Neural cell (in vitro differentiated cells): Measurements from ENCODE around the gene GON7. TPM values are rescaled to one million over a fixed set of nuclear protein-coding genes. Genes with fewer than 3 reads are reported as not detected.

ENCODE experiments used
- H2AFZ ChIP-seq: fragments of 200-600, 300-800 bp; sonication (generic), shearing (Covaris generic); 2 replicates; pipeline ENCODE4 v1.6.0; 2014; ENCODE audit warnings: low read depth, mild to moderate bottlenecking, antibody characterized with exemption, low read length, moderate library complexity
- H3F3A ChIP-seq: fragments of 200-600 bp; shearing (Covaris generic); 2 replicates; pipeline ENCODE4 v1.6.1; 2016; ENCODE audit warnings: mild to moderate bottlenecking, moderate library complexity, mixed read lengths, antibody characterized with exemption, low read length; ENCODE audit not compliant: insufficient read depth, poor library complexity, severe bottlenecking
- H3K27ac ChIP-seq: fragments of 200-600, 300-800 bp; sonication (generic), shearing (Covaris generic); 2 replicates; pipeline ENCODE4 v1.5.1; 2014; ENCODE audit warnings: mild to moderate bottlenecking, low read length, moderate library complexity
- H3K27me3 ChIP-seq: fragments of 300-800, 200-600 bp; sonication (generic), shearing (Covaris generic); 2 replicates; pipeline ENCODE4 v1.6.0; 2014; ENCODE audit warnings: mild to moderate bottlenecking, low read depth, low read length, moderate library complexity; ENCODE audit not compliant: insufficient read depth
- H3K36me3 ChIP-seq: fragments of 300-800, 200-600 bp; sonication (generic), shearing (Covaris generic); 2 replicates; pipeline ENCODE4 v1.5.1; 2014; ENCODE audit warnings: mild to moderate bottlenecking, antibody characterized with exemption, low read length, moderate library complexity; ENCODE audit not compliant: insufficient read depth
- H3K4me2 ChIP-seq: fragments of 300-800, 200-600 bp; sonication (generic), shearing (Covaris generic); 2 replicates; pipeline ENCODE4 v1.6.0; 2014; ENCODE audit warnings: mild to moderate bottlenecking, low read length
- H3K4me3 ChIP-seq: fragments of 300-800, 200-600 bp; sonication (generic), shearing (Covaris generic); 2 replicates; pipeline ENCODE4 v1.5.1; 2014; ENCODE audit warnings: mild to moderate bottlenecking, low read length, moderate library complexity
- H3K79me2 ChIP-seq: fragments of 200-600 bp; shearing (Covaris generic); replicated peaks from 2 replicates; pipeline ENCODE4 v1.6.0; 2014; ENCODE audit warnings: mild to moderate bottlenecking, low read length, moderate library complexity; ENCODE audit not compliant: insufficient read depth
- H3K9ac ChIP-seq: fragments of 300-800, 200-600 bp; sonication (generic), shearing (Covaris generic); 2 replicates; pipeline ENCODE4 v1.6.1; 2016; ENCODE audit warnings: mild to moderate bottlenecking, low read length, mixed read lengths
- H3K9me2 ChIP-seq: fragments of 200-600 bp; shearing (Covaris generic); 2 replicates; pipeline ENCODE4 v1.6.1; 2016; ENCODE audit warnings: mild to moderate bottlenecking, low read length, mixed read lengths; ENCODE audit not compliant: insufficient read depth
- H3K9me3 ChIP-seq: fragments of 200-600, 300-800 bp; sonication (generic), shearing (Covaris generic); 2 replicates; pipeline ENCODE4 v1.6.1; 2016; ENCODE audit warnings: mild to moderate bottlenecking, mixed run types, low read length, moderate library complexity, mixed read lengths
- H4K20me1 ChIP-seq: fragments of 200-600 bp; shearing (Covaris generic); 2 replicates; pipeline ENCODE4 v1.6.1; 2016; ENCODE audit warnings: mild to moderate bottlenecking, mixed run types; ENCODE audit not compliant: insufficient read depth
- CTCF ChIP-seq: fragments of 450-650 bp; IDR thresholded peaks from 2 replicates; pipeline ENCODE4 v1.5.1; 2014; ENCODE audit warnings: antibody characterized with exemption, mild to moderate bottlenecking, moderate library complexity; ENCODE audit not compliant: poor library complexity, severe bottlenecking
- EP300 ChIP-seq: fragments of 450-650 bp; conservative IDR thresholded peaks from 2 replicates; pipeline ENCODE4 v1.6.1; 2014; ENCODE audit warnings: antibody characterized with exemption, mild to moderate bottlenecking, moderate library complexity; ENCODE audit not compliant: poor library complexity, severe bottlenecking
- EZH2 ChIP-seq: fragments of 200-600, 300-800 bp; shearing (Covaris generic), sonication (generic); IDR thresholded peaks from 2 replicates; pipeline ENCODE4 v1.6.1; 2014; ENCODE audit warnings: antibody characterized with exemption, low read length, borderline replicate concordance, mild to moderate bottlenecking; ENCODE audit not compliant: insufficient read depth, poor library complexity, severe bottlenecking
- MXI1 ChIP-seq: fragments of 450-650 bp; conservative IDR thresholded peaks from 2 replicates; pipeline ENCODE4 v1.6.1; 2014; ENCODE audit warnings: antibody characterized with exemption, mild to moderate bottlenecking; ENCODE audit not compliant: poor library complexity, severe bottlenecking
- POLR2AphosphoS5 ChIP-seq: IDR thresholded peaks from 2 replicates; pipeline ENCODE4 v1.6.1; 2012
- RAD21 ChIP-seq: fragments of 450-650 bp; conservative IDR thresholded peaks from 2 replicates; pipeline ENCODE4 v1.6.1; 2014; ENCODE audit warnings: antibody characterized with exemption, mild to moderate bottlenecking, moderate library complexity
- REST ChIP-seq: IDR thresholded peaks from 2 replicates; pipeline ENCODE4 v1.6.1; 2012; ENCODE audit warnings: borderline replicate concordance
- SMC3 ChIP-seq: fragments of 450-650 bp; conservative IDR thresholded peaks from 2 replicates; pipeline ENCODE4 v1.6.1; 2014; ENCODE audit warnings: antibody characterized with exemption, mild to moderate bottlenecking, moderate library complexity; ENCODE audit not compliant: poor library complexity
- TAF1 ChIP-seq: IDR thresholded peaks from 2 replicates; pipeline ENCODE4 v1.6.1; 2012; ENCODE audit warnings: low read depth
- polyA plus RNA-seq: library from polyadenylated mRNA; depleted of rRNA; stranded (reverse); fragments of >200 nt; gene quantifications from 2 replicates; pipeline ENCODE4 v1.2.3, GENCODE V29; 2014

Gene GON7
- polyA plus RNA-seq, 1 donor from 2014 or later, result 30.8 TPM

GRCh38 chr14:93185349-93185720 is 21.5 kb downstream of the GON7 start:
- peak overlapping the region; percentile 99 for H3K9ac ChIP-seq
- H3F3A ChIP-seq, result no peaks in the 10 kb centered on the region
- peak overlapping the region; percentile 92 for H3K4me3 ChIP-seq
- no peaks in the 10 kb centered on the region for H3K9me3 ChIP-seq
- H3K27ac ChIP-seq, result peak overlapping the region; percentile 63
- peak overlapping the region; percentile 42 for H2AFZ ChIP-seq
- peaks cover 25% of the 10 kb centered on the region for H3K79me2 ChIP-seq
- H3K36me3 ChIP-seq, result no peaks in the 10 kb centered on the region
- TF ChIP-seq POLR2AphosphoS5, result no peak
- TF ChIP-seq SMC3, result no peak
- TF ChIP-seq CTCF, result no peak
- TF ChIP-seq EZH2, result no peak
- no peak for TF ChIP-seq RAD21
- no peak for TF ChIP-seq TAF1
- TF ChIP-seq MXI1, result no peak
- TF ChIP-seq REST, result no peak
- TF ChIP-seq EP300, result no peak
- no peaks in the 10 kb centered on the region for H3K27me3 ChIP-seq
- no peaks in the 10 kb centered on the region for H3K9me2 ChIP-seq
- H3K4me2 ChIP-seq, result peak overlapping the region; percentile 81
- H4K20me1 ChIP-seq, result no peaks in the 10 kb centered on the region

GRCh38 chr14:93184391-93185348 is 22.2 kb downstream of the GON7 start, which contains the start of the genes LYSET and MOAP1:
Gene LYSET (plus strand): TSS chr14:93185317. CDS start chr14:93185406, 89 bp downstream.
Gene MOAP1 (minus strand): TSS chr14:93184897. CDS start chr14:93184242, 655 bp downstream.
- peaks cover 25% of the 10 kb centered on the region for H3K79me2 ChIP-seq
- peak within 1 kb of the TSS; percentile 98 for H3K4me2 ChIP-seq
- no peaks in the 10 kb centered on the region for H3F3A ChIP-seq
- H3K9me2 ChIP-seq, result no peaks in the 10 kb centered on the region
- peak within 1 kb of the TSS; percentile 92 for H3K4me3 ChIP-seq
- H2AFZ ChIP-seq, result peak within 1 kb of the TSS; percentile 93
- peak within 1 kb of the TSS; percentile 96 for H3K27ac ChIP-seq
- TF ChIP-seq TAF1, result peak; percentile 66
- peak; percentile 44 for TF ChIP-seq EP300
- TF ChIP-seq RAD21, result peak; percentile 38
- peak; percentile 95 for TF ChIP-seq POLR2AphosphoS5
- TF ChIP-seq SMC3, result peak; percentile 54
- TF ChIP-seq MXI1, result peak; percentile 72
- peak; percentile 60 for TF ChIP-seq REST
- TF ChIP-seq CTCF, result peak; percentile 65
- no peak for TF ChIP-seq EZH2
- peak within 1 kb of the TSS; percentile 99 for H3K9ac ChIP-seq
- no peaks in the 10 kb centered on the region for H4K20me1 ChIP-seq
- no peaks in the 10 kb centered on the region for H3K9me3 ChIP-seq
- H3K36me3 ChIP-seq, result no peaks in the 10 kb centered on the region
- H3K27me3 ChIP-seq, result no peaks in the 10 kb centered on the region
